Testis (tissue), 3 donors: ENCODE measurements around the gene IL17REL. TPM values are rescaled to one million over a fixed set of nuclear protein-coding genes. Genes with fewer than 3 reads are reported as not detected.
A peak's percentile ranks its signal among the peaks of the same experiment; 100 is the strongest.

Experiments
- DNase-seq: peaks from one replicate; pipeline ENCODE4 v3.0.0-alpha.2; 2019
- H3K27ac ChIP-seq, 2 donors: fragments of 200-600 bp; sonication (generic); one replicate each; pipeline ENCODE4 v1.5.1; 2019
- H3K27me3 ChIP-seq: fragments of 200-600 bp; sonication (generic); one replicate; pipeline ENCODE4 v1.5.1; 2019
- H3K36me3 ChIP-seq: fragments of 200-600 bp; sonication (generic); one replicate; pipeline ENCODE4 v1.5.1; 2017; ENCODE audit warnings: low read depth; ENCODE audit errors: missing control alignments
- H3K4me1 ChIP-seq: fragments of 200-600 bp; sonication (generic); one replicate; pipeline ENCODE4 v1.5.1; 2019
- H3K4me3 ChIP-seq, 2 donors: fragments of 200-600 bp; sonication (generic); one replicate each; pipeline ENCODE4 v1.5.1; 2017 to 2019
- H3K9me3 ChIP-seq: fragments of 200-600 bp; sonication (generic); one replicate; pipeline ENCODE4 v1.5.1; 2017
- POLR2A ChIP-seq: fragments of 450-650 bp; IDR thresholded peaks from one replicate; pipeline ENCODE4 v1.6.1; 2017; ENCODE audit warnings: antibody characterized with exemption, mild to moderate bottlenecking, moderate library complexity
- WGBS, 2 donors: methylation state at CpG; one replicate each; pipeline ENCODE4 v1.1.5; 2018; 5-methylcytosine and 5-hydroxymethylcytosine counted together
- intact Hi-C: fragments of 100-400 bp; cut with DNase I; formaldehyde crosslinking; loops from one replicate; pipeline ENCODE4 v1.15.1; 2023; ENCODE audit warnings: low total_unique reads
- polyA plus RNA-seq: library from polyadenylated mRNA; stranded (reverse); fragments of 350-450 nt; fragmentation: Illumina TruSeq; extraction: RNeasy Lipid Tissue Mini Kit (QIAGEN cat#74804); gene quantifications from one replicate; pipeline ENCODE4 v1.2.3, GENCODE V29; 2014; ENCODE audit warnings: low read depth, low replicate concordance; ENCODE audit not compliant: insufficient read depth
- total RNA-seq, 2 donors: library from RNA; depleted of rRNA; stranded (reverse); fragments of >200 nt; gene quantifications; one replicate each; pipeline ENCODE4 v1.2.3, GENCODE V29; 2016
- TF ChIP-seq, protein P1 (sequence below), 3 experiments: fragments of 450-650 bp in 2 of 3; fragments of 200-600 bp in 1 of 3; sonication (generic) in 1 of 3; IDR thresholded peaks; one replicate each; pipeline ENCODE4 v1.5.1; 2016 to 2019; ENCODE audit warnings: antibody characterized with exemption in 3 of 3, mild to moderate bottlenecking in 2 of 3, moderate library complexity in 1 of 3

Gene IL17REL
- total and polyA plus RNA-seq, 3 donors from 2014 or later, result 0.25 to 0.55 (median 0.30) TPM

DNA sequence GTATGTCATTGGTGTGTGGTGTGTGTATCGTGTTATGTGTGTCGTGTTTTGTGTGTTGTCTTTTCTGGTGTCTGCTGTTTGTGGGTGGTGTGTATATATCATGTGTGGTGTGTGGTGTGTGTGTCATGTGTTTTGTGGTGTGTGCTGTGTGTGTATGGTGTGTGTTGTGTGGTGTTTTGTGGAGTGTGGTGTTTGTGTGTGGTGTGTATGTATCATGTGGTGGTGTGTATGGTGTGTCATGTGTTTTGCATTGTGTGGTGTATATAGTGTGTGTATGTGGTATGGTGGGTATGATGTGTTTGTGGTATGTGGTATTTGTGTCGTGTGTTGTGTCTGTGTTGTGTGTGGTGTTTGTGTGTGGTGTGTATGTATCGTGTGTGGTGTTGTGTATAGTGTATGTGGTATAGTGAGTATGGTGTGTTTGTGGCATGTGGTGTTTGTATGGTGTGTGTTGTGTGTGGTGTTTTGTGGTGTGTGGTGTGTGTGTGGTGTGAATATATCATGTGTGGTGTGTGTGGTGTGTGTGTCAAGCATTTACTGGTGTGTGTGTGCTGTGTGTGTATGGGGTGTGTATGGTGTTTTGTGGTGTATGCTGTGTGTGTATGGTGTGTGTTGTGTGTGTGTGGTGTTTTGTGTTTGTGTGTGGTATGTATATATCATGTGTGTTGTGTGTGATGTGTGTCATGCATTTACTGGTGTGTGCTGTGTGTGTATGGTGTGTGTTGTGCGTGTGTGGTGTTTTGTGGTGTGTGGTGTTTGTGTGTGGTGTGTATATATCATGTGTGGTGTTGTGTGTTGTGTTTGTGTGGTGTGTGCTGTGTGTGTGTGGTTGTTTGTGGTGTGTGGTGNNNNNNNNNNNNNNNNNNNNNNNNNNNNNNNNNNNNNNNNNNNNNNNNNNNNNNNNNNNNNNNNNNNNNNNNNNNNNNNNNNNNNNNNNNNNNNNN lies 39.3 kb downstream of the IL17REL start:
- H3K27ac ChIP-seq, result no peak overlapping the region
- no peak for DNase-seq
- H3K4me3 ChIP-seq, result no peak overlapping the region
- 81 to 86% methylated on average over 5 of the region's 5 CpGs for WGBS, 2 donors
- no peak for TF ChIP-seq POLR2A
- TF ChIP-seq, protein P1, sequence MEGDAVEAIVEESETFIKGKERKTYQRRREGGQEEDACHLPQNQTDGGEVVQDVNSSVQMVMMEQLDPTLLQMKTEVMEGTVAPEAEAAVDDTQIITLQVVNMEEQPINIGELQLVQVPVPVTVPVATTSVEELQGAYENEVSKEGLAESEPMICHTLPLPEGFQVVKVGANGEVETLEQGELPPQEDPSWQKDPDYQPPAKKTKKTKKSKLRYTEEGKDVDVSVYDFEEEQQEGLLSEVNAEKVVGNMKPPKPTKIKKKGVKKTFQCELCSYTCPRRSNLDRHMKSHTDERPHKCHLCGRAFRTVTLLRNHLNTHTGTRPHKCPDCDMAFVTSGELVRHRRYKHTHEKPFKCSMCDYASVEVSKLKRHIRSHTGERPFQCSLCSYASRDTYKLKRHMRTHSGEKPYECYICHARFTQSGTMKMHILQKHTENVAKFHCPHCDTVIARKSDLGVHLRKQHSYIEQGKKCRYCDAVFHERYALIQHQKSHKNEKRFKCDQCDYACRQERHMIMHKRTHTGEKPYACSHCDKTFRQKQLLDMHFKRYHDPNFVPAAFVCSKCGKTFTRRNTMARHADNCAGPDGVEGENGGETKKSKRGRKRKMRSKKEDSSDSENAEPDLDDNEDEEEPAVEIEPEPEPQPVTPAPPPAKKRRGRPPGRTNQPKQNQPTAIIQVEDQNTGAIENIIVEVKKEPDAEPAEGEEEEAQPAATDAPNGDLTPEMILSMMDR (IDR thresholded peaks at IDR 0.05), result no peak
- H3K4me1 ChIP-seq, result peaks cover 21% of the 10 kb centered on the region
- H3K27me3 ChIP-seq, result no peaks in the 10 kb centered on the region
- H3K36me3 ChIP-seq, result no peaks in the 10 kb centered on the region
- intact Hi-C loops, result no loop called here
- no peaks in the 10 kb centered on the region for H3K9me3 ChIP-seq

DNA sequence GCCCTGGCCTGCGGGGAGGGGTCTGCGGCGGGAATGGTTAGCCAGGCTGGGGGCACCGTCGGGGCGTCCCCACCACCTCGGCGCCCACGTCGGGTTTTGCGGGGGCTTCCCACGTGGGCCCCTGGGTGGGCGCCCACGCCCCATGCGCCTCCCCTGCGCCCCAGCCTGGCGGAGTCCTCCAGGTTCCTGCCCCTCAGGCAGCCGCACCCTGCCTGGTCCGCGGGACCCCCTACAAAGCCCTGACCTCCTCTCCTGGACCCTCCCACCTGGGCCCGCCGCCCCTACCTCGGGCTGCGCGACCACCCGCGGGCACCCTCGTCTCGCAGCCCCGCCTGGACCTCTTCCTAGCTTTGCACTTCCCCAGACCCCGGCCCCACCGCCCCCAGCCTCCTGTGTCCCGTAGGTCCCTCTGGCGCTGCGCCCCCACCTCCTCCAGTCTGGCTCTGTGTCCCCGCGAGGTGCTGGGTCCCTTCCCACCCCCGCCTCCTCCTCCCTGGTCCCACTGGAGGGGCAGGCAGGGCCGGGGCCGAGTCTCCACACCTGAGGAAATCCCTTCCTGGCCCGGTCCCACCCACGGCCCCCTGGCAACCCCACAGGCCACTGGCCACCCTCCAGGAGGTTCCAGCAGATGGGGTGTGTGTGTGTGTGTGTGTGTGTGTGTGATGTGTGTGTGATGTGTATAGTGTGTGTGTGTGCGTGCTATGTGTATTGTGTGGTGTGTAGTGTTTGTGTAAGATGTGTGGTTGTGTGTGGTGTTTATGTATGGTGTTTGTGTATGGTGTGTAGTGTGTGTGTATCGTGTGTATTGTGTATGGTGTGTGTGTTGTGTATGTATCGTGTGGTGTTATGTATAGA lies 40.2 kb downstream of the IL17REL start:
- Histone ChIP-seq H3K4me1 (peaks cover 28% of the 10 kb centered on the region), H3K36me3 (no peaks in the 10 kb centered on the region), H3K27ac (peak overlapping the region in 1 of 2 donors; percentile 84), H3K27me3 (no peaks in the 10 kb centered on the region), H3K9me3 (no peaks in the 10 kb centered on the region), H3K4me3 (peak overlapping the region in 1 of 2 donors; percentile 54)
- TF ChIP-seq POLR2A, result no peak
- TF ChIP-seq, protein P1 (IDR thresholded peaks at IDR 0.05), result no peak
- DNase-seq, result no peak
- WGBS, 2 donors, result 36 to 49% methylated on average over 15 to 29 of the region's 45 CpGs
- intact Hi-C loops, result no loop called here

DNA sequence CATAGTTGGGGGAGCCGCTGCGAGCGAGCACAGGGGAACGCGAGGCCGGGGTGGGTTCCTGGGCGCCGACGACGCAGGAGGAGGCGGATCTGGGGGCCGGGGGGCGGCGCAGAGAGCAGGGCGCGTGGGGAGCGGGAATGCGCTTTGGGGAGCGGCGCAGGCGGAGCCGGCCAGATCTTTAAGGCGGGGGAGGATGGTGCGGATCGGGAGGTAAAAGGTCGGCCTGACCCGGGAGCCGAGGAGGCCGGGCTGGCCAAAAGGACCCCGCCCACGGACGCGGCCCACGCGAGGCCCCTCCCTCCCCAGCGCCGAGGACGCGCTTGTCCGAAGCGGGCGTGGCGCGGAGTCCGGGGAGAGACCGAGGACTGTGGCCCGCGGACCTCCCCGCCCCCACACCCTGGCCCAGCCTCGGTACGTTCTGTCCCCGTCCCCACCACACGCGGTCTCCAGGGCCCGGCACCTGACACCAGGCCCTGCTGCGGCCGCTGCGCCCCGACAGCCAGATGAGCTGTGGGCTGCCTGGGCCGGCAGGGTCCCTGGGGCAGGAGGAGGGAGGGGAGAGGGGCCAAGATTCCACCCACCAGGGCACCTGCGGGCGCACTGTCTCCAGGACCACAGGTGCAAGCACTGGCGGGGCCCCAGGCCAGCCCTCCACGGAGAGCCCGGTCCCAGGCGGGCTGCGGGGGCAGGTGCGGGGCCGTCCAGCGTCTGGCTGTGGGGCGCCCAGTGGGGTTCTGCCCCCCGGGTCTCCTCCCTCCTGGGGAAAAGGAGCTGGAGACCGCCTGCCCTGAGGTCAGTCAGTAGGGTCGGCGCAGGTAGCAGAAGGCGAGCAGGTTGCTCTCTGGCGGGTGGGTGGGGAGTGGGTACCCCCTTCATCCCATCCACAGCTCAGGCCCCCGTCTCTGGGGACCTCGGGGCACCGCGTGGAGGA lies 41.1 kb downstream of the IL17REL start:
- intact Hi-C loops, result no loop called here
- Histone ChIP-seq H3K27me3 (no peaks in the 10 kb centered on the region), H3K9me3 (no peaks in the 10 kb centered on the region), H3K27ac (peak overlapping the region; percentile 73 to 84), H3K4me3 (peak overlapping the region; percentile 43 to 54), H3K4me1 (peaks cover 37% of the 10 kb centered on the region), H3K36me3 (no peaks in the 10 kb centered on the region)
- 0 to 9% methylated on average over 2 to 61 of the region's 81 CpGs for WGBS, 2 donors
- TF ChIP-seq POLR2A, result no peak
- TF ChIP-seq, protein P1 (IDR thresholded peaks at IDR 0.05), result no peak
- DNase-seq, result peak; percentile 84

DNA sequence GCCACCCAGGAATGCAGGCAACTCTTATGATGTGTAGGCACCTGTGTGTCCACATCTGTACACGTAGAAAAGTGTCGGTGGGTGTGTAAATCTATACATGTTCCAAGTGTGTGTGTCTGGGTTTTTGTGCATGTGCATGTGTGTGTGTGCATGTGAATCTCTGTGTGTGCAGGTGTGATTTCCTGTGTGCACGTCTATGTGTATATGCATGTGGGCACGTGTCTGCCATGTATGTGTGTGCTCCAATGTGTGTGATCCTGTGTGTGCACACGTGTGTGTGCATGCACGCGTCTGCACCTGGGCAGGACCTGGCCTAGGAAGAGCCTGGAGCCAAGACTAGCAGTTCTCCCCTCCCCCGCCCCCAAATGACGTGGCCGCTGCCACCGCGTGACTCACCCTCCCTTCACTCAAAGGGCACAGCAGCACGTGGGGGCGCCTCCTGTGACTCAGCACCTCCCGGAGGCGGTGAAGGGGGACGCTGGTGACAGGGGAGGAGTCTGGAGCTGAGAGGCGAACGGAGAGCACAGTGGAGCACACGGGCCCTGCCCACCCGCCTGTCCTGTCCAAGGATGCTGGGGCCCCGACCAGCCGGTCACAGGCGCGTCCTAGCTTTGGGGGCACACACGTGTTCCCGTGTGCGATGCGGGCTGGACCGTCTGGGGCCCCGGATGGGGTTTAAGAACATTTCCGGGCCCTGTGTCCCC lies 41.9 kb downstream of the IL17REL start:
- intact Hi-C loops, result no loop called here
- WGBS, 2 donors, result 13 to 17% methylated on average over 10 to 31 of the region's 32 CpGs
- peaks cover 46% of the 10 kb centered on the region for H3K4me1 ChIP-seq

More for the DNA sequence above, 41.9 kb downstream of the IL17REL start:
- no peaks in the 10 kb centered on the region for H3K36me3 ChIP-seq
- H3K27ac ChIP-seq, result peak overlapping the region; percentile 73 to 84
- peak; percentile 95 for DNase-seq
- H3K4me3 ChIP-seq, result peak overlapping the region; percentile 43 to 54
- no peaks in the 10 kb centered on the region for H3K27me3 ChIP-seq
- TF ChIP-seq POLR2A, result no peak
- H3K9me3 ChIP-seq, result no peaks in the 10 kb centered on the region
